OCI-LY3 (cell line): ENCODE results near the gene CR1L.
"Not testable (repeated sequence)": the region's sequence is repeated elsewhere in the genome, so short reads cannot be mapped to it uniquely, and the experiment has no call there.

Experiments
- H2AFZ ChIP-seq: fragments of 200-600, 300-600 bp; shearing (Covaris generic); 2 replicates; pipeline ENCODE4 v1.6.0; 2014; ENCODE audit warnings: antibody characterized with exemption, low read depth, low read length
- H3K27ac ChIP-seq: fragments of 200-600, 300-600 bp; sonication (generic); 2 replicates; pipeline ENCODE4 v1.5.1; 2014; ENCODE audit warnings: mild to moderate bottlenecking, low read length, moderate library complexity, mixed read lengths
- H3K27me3 ChIP-seq: fragments of 200-600, 300-600 bp; sonication (generic); 2 replicates; pipeline ENCODE4 v1.6.1; 2014; ENCODE audit warnings: low read depth, low read length, mixed read lengths
- H3K36me3 ChIP-seq: fragments of 200-600, 300-600 bp; sonication (generic); replicated peaks from 2 replicates; pipeline ENCODE3; 2014; ENCODE audit warnings: low read depth, low read length, mixed read lengths
- H3K4me1 ChIP-seq: fragments of 300-600, 200-600 bp; sonication (generic); 2 replicates; pipeline ENCODE4 v1.6.1; 2014; ENCODE audit warnings: low read length, mixed read lengths
- H3K4me2 ChIP-seq: fragments of 200-600, 300-600 bp; sonication (generic); 2 replicates; pipeline ENCODE4 v1.6.1; 2014; ENCODE audit warnings: low read length, mixed read lengths
- H3K4me3 ChIP-seq: fragments of 300-600, 200-600 bp; sonication (generic); 2 replicates; pipeline ENCODE4 v1.5.1; 2014; ENCODE audit warnings: antibody characterized with exemption, mild to moderate bottlenecking, low read length, moderate library complexity
- H3K79me2 ChIP-seq: fragments of 300-600, 200-600 bp; shearing (Covaris generic); 2 replicates; pipeline ENCODE4 v1.6.1; 2014; ENCODE audit warnings: mild to moderate bottlenecking, low read length, mixed read lengths
- H3K9ac ChIP-seq: fragments of 300-600, 200-600 bp; shearing (Covaris generic); 2 replicates; pipeline ENCODE4 v1.6.0; 2014; ENCODE audit warnings: mild to moderate bottlenecking, low read length, moderate library complexity
- H3K9me3 ChIP-seq: fragments of 200-600, 300-600 bp; shearing (Covaris generic); 2 replicates; pipeline ENCODE4 v1.6.1; 2014; ENCODE audit warnings: low read length, mixed read lengths; ENCODE audit not compliant: insufficient read depth
- H4K20me1 ChIP-seq: fragments of 200-600, 300-600 bp; sonication (generic); 2 replicates; pipeline ENCODE4 v1.6.1; 2016; ENCODE audit warnings: low read length, mixed read lengths; ENCODE audit not compliant: insufficient read depth
- CTCF ChIP-seq: fragments of 200-600, 300-600 bp; sonication (generic); IDR thresholded peaks from 2 replicates; pipeline ENCODE4 v1.5.1; 2014; ENCODE audit warnings: antibody characterized with exemption, low read length, low read depth
- EZH2phosphoT487 ChIP-seq: fragments of 200-600 bp; shearing (Covaris generic); IDR thresholded peaks from 2 replicates; pipeline ENCODE4 v1.6.1; 2018; ENCODE audit warnings: antibody characterized with exemption, mixed run types, low read depth

The CR1L gene

GRCh38 chr1:207711285-207711684 is 66.4 kb downstream of the CR1L start:
- Histone ChIP-seq H3K36me3 (no peaks in the 10 kb centered on the region), H3K27ac (no peak overlapping the region), H3K4me1 (no peaks in the 10 kb centered on the region), H3K27me3 (no peaks in the 10 kb centered on the region), H3K4me2 (no peak overlapping the region), H3K79me2 (no peaks in the 10 kb centered on the region), H3K9me3 (no peaks in the 10 kb centered on the region), H4K20me1 (no peaks in the 10 kb centered on the region), H2AFZ (no peak overlapping the region), H3K4me3 (no peak overlapping the region), H3K9ac (no peak overlapping the region)
- TF ChIP-seq CTCF (peak; percentile 12; the same call in 1 of the 2 replicates), EZH2phosphoT487 (no peak)

- not testable (repeated sequence) for H2AFZ ChIP-seq, H3K9ac ChIP-seq, H3K36me3 ChIP-seq, H3K9me3 ChIP-seq, H4K20me1 ChIP-seq, H3K4me3 ChIP-seq, H3K27ac ChIP-seq, H3K27me3 ChIP-seq, H3K4me2 ChIP-seq, H3K79me2 ChIP-seq, H3K4me1 ChIP-seq
Observed at GRCh38 chr1:207712701-207713100, 67.8 kb downstream of the CR1L start.

- Histone ChIP-seq H3K27ac (no peak overlapping the region), H3K4me2 (no peak overlapping the region), H3K79me2 (no peaks in the 10 kb centered on the region), H3K4me3 (no peak overlapping the region), H3K4me1 (no peaks in the 10 kb centered on the region), H2AFZ (no peak overlapping the region), H3K9ac (no peak overlapping the region), H4K20me1 (no peaks in the 10 kb centered on the region), H3K27me3 (no peaks in the 10 kb centered on the region), H3K36me3 (no peaks in the 10 kb centered on the region), H3K9me3 (no peaks in the 10 kb centered on the region)
- TF ChIP-seq CTCF (no peak), EZH2phosphoT487 (no peak)
Observed at GRCh38 chr1:207713529-207713928, 68.6 kb downstream of the CR1L start.

GRCh38 chr1:207719234-207719633 is 74.3 kb downstream of the CR1L start:
- Histone ChIP-seq H3K36me3 (no peaks in the 10 kb centered on the region), H3K4me1 (no peaks in the 10 kb centered on the region), H3K79me2 (no peaks in the 10 kb centered on the region), H3K27me3 (no peaks in the 10 kb centered on the region), H2AFZ (no peak overlapping the region), H3K27ac (no peak overlapping the region), H3K4me2 (no peak overlapping the region), H4K20me1 (no peaks in the 10 kb centered on the region), H3K4me3 (no peak overlapping the region), H3K9ac (no peak overlapping the region), H3K9me3 (no peaks in the 10 kb centered on the region)
- TF ChIP-seq CTCF (no peak), EZH2phosphoT487 (no peak)

- H3K9ac ChIP-seq, H2AFZ ChIP-seq, H4K20me1 ChIP-seq, H3K4me2 ChIP-seq, H3K27me3 ChIP-seq, H3K4me3 ChIP-seq, H3K36me3 ChIP-seq, H3K9me3 ChIP-seq, H3K79me2 ChIP-seq, H3K4me1 ChIP-seq, H3K27ac ChIP-seq: not testable (repeated sequence)
Observed at GRCh38 chr1:207728200-207728858, 83.4 kb downstream of the CR1L start.

- not testable (repeated sequence) for H3K36me3 ChIP-seq, H3K4me3 ChIP-seq, H3K79me2 ChIP-seq, H3K27me3 ChIP-seq, H4K20me1 ChIP-seq, H2AFZ ChIP-seq, H3K9ac ChIP-seq, H3K27ac ChIP-seq, H3K4me2 ChIP-seq, H3K4me1 ChIP-seq, H3K9me3 ChIP-seq
Observed at GRCh38 chr1:207737503-207738157, 92.7 kb downstream of the CR1L start.

GRCh38 chr1:207738158-207738659 is 93.3 kb downstream of the CR1L start:
- not testable (repeated sequence) for H3K4me1 ChIP-seq, H3K79me2 ChIP-seq, H3K4me3 ChIP-seq, H2AFZ ChIP-seq, H3K9ac ChIP-seq, H3K27ac ChIP-seq, H3K9me3 ChIP-seq, H3K4me2 ChIP-seq, H4K20me1 ChIP-seq, H3K27me3 ChIP-seq, H3K36me3 ChIP-seq
